ENCODE data around the gene HSF2BP.
"Not testable (repeated sequence)": the region's sequence is repeated elsewhere in the genome, so short reads cannot be mapped to it uniquely, and the experiment has no call there.

HSF2BP gene

GRCh38 chr21:43688906-43689305, 29.6 kb upstream of the HSF2BP start:
- DNase-seq (ENCODE audit: low spot score), result no peak
- no peak for TF ChIP-seq CTCF (conservative IDR thresholded peaks at IDR 0.05; ENCODE audit: low read depth)
- H3K27ac ChIP-seq, result peak overlapping the region; percentile 65
- ChIA-PET POLR2A (ENCODE audit: low non-redundant PET) (no interaction called here), CTCF (no interaction called here)

- CTCF ChIA-PET, result no interaction called here
- POLR2A ChIA-PET (ENCODE audit: low non-redundant PET), result no interaction called here
Observed at GRCh38 chr21:43687566-43688399, 28.5 kb upstream of the HSF2BP start.

GRCh38 chr21:43686811-43687565, 27.7 kb upstream of the HSF2BP start:
- CTCF ChIA-PET, result interaction anchor here (0.8 kb wide), 1 partner anchor 9 kb away, joined by 4 read pairs; no protein-coding TSS in a partner anchor
- POLR2A ChIA-PET (ENCODE audit: low non-redundant PET), result no interaction called here
- H3K27ac ChIP-seq, result peak overlapping the region; percentile 65
- DNase-seq (ENCODE audit: low spot score), result no peak
- no peak for TF ChIP-seq CTCF (conservative IDR thresholded peaks at IDR 0.05; ENCODE audit: low read depth)

More at GRCh38 chr21:43687566-43688399, 28.5 kb upstream of the HSF2BP start:
- TF ChIP-seq CTCF (conservative IDR thresholded peaks at IDR 0.05; ENCODE audit: low read depth), result no peak
- no peak for DNase-seq (ENCODE audit: low spot score)
- peak overlapping the region; percentile 65 for H3K27ac ChIP-seq

GRCh38 chr21:43684424-43684823, 25.1 kb upstream of the HSF2BP start:
- no peak for TF ChIP-seq CTCF (conservative IDR thresholded peaks at IDR 0.05; ENCODE audit: low read depth)
- CTCF ChIA-PET, result interaction anchor here (0.6 kb wide), 1 partner anchor 408 kb away, joined by 4 read pairs; no protein-coding TSS in a partner anchor
- H3K27ac ChIP-seq, result peak overlapping the region; percentile 42
- DNase-seq (ENCODE audit: low spot score), result no peak
- POLR2A ChIA-PET (ENCODE audit: low non-redundant PET), result no interaction called here

- POLR2A ChIA-PET (ENCODE audit: low non-redundant PET), result no interaction called here
- no peak for DNase-seq (ENCODE audit: low spot score)
- H3K27ac ChIP-seq, result peak overlapping the region; percentile 56
- TF ChIP-seq CTCF (conservative IDR thresholded peaks at IDR 0.05; ENCODE audit: low read depth), result no peak
- CTCF ChIA-PET, result no interaction called here
Observed at GRCh38 chr21:43681650-43682049, 22.4 kb upstream of the HSF2BP start.

- POLR2A ChIA-PET (ENCODE audit: low non-redundant PET); H3K27ac ChIP-seq; CTCF ChIA-PET; DNase-seq (ENCODE audit: low spot score): not testable (repeated sequence)
Observed at GRCh38 chr21:43680421-43680820, 21.1 kb upstream of the HSF2BP start.

GRCh38 chr21:43679951-43680350, 20.7 kb upstream of the HSF2BP start:
- CTCF ChIA-PET, result no interaction called here
- TF ChIP-seq CTCF (conservative IDR thresholded peaks at IDR 0.05; ENCODE audit: low read depth), result no peak
- no peak for DNase-seq (ENCODE audit: low spot score)
- POLR2A ChIA-PET (ENCODE audit: low non-redundant PET), result no interaction called here
- H3K27ac ChIP-seq, result no peak overlapping the region
